GM21367 (cell line): ENCODE results near the gene TARS2.

Experiments
- ATAC-seq: cut with Tn5 transposase; IDR thresholded peaks from one replicate; pipeline ENCODE4 v1.9.1; 2021; ENCODE audit not compliant: unreplicated experiment

The TARS2 gene

DNA sequence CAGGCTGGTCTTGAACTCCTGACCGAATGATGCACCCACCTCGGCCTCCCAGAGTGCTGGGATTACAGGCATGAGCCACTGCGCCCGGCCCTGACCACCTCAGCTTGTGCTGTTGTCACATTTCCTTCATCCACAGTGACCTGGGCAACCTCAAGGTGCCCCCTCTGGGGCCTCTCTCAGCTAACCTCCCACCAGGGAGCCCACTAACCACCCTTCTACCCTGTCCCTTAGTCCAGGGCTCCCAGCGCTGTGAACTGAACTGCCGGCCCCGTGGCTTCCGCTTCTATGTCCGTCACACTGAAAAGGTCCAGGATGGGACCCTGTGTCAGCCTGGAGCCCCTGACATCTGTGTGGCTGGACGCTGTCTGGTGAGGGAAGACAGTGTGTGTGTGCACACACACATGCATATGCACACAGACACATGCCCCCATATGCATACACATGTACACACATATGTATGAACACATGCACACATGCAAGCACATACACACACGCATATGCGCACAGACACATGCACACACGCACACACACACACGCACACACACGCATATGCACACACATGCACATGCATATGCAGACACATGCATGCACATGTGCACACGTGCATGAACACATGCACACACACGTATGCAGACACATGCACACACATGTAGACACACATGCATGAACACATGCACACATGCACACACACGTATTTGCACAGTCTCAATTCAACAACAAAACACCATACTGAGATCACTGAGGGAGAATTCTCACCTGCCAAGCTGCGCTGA lies 68.2 kb downstream of the TARS2 start:
- ATAC-seq: no peak

DNA sequence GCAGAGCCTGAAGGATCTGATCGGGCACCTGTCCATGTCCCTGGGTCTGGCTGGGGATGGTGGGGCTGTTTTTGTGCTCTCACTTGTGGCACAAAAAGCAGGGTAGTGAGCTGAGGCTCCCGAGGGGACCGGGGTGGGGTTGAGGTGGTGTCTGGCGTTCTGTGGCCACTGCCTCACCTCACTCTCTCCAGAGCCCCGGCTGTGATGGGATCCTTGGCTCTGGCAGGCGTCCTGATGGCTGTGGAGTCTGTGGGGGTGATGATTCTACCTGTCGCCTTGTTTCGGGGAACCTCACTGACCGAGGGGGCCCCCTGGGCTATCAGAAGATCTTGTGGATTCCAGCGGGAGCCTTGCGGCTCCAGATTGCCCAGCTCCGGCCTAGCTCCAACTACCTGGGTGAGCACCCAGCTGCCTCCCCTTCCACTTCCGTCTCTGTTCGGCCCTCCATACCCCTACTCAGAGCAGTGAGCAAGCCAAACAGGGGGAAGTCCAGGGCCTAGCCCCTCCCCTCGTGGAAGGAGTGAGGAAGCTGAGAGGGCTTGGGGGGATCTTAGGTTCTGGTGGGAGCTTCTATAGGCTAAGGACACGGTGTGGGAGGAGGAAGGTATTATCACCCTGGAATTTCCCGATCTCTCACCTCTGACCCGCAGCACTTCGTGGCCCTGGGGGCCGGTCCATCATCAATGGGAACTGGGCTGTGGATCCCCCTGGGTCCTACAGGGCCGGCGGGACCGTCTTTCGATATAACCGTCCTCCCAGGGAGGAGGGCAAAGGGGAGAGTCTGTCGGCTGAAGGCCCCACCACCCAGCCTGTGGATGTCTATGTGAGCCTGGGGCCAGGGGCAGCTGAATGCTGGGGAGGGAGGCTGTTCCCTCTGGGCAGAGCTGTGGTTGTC lies 69.0 kb downstream of the TARS2 start:
- no peak for ATAC-seq

DNA sequence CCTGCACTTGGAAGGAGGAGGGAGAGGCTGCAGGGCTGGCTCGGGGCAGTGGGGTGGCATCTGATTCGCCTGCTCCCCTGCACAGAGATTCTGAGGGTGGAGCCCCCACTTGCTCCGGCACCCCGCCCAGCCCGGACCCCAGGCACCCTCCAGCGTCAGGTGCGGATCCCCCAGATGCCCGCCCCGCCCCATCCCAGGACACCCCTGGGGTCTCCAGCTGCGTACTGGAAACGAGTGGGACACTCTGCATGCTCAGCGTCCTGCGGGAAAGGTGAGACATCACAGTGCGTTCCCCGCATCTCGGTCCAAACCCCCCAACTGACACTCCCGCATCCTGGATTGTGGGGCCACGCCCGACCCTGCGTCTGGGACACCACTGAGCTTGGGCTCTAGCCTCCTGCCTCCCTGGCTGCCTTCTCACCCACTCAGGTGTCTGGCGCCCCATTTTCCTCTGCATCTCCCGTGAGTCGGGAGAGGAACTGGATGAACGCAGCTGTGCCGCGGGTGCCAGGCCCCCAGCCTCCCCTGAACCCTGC lies 69.9 kb downstream of the TARS2 start:
- no peak for ATAC-seq
